Hypothalamus (tissue), 51 donors: ENCODE measurements around the gene APLF.

ENCODE experiments used
- DNase-seq, 51 donors: peaks; one replicate each; lab custom pipeline; 2025; lab: John Stamatoyannopoulos, UW

APLF gene

DNA sequence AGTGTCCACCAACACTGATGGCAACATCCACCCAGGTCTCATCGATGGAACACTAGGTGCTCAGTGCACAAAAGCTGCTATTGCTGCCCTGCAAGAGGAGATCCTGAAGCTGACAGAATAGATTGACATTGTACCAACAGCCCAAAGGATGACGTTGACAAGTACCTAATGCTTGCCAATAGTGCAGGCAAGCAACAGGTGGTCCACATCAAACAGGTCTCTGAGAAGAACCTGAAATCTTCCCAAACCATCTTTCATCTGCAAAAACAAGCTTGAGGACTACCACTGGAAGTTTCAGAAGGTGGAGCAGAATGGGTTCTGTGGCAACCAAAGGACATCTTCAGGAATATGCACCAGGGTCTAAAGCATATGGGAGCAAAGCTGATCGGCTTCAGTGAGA lies 160.2 kb downstream of the APLF start:
- DNase-seq = no peak
